Measurements from ENCODE around the gene FGFR3.

DNA sequence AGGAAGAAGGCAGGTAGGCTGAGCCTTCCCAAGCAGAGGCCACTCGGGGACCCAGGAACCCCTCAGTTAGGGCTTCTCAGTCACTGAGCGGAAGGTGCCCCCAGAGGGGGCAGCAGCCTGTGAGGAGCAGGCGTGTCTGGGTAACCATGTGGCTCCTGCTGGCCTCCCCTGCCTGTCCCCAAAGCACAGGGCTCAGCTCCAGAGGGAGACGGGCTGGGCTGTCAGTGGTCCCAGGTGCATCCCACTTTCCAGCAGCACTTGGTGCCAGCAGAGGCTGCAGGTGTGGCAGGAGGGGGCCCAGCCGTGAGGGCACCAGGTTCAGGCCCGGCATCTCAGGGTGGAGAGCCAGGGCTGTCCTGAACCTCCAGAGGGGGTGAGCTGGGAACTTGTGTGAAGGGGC, 49.1 kb upstream of the FGFR3 start:
- TF ChIP-seq POLR2A (IDR thresholded peaks at IDR 0.05; ENCODE audit: low read depth, low read length) (no peak), POLR2AphosphoS5 (IDR thresholded peaks at IDR 0.05; ENCODE audit: low read depth, low read length) (no peak)

Data from GM12892 (cell line).